SU-DHL-6 (cell line): ENCODE data around the gene HELZ2.

Experiments used
- H2AFZ ChIP-seq: fragments of 200-600 bp; sonication (generic); 2 replicates; pipeline ENCODE4 v1.6.1; 2014; ENCODE audit warnings: low read depth, mild to moderate bottlenecking, moderate library complexity, mixed read lengths, antibody characterized with exemption, low read length; ENCODE audit not compliant: severe bottlenecking
- H3F3A ChIP-seq: fragments of 200-600 bp; shearing (Covaris generic); 2 replicates; pipeline ENCODE4 v1.6.0; 2016; ENCODE audit warnings: antibody characterized with exemption, mild to moderate bottlenecking; ENCODE audit not compliant: insufficient read depth
- H3K27ac ChIP-seq: fragments of 200-600 bp; sonication (generic); 2 replicates; pipeline ENCODE4 v1.5.1; 2016; ENCODE audit warnings: low read depth, mild to moderate bottlenecking, low read length, moderate library complexity, mixed read lengths
- H3K27me3 ChIP-seq: fragments of 200-600 bp; sonication (generic), shearing (Covaris generic); 2 replicates; pipeline ENCODE4 v1.6.0; 2014; ENCODE audit warnings: mild to moderate bottlenecking, low read length
- H3K36me3 ChIP-seq: fragments of 200-600 bp; sonication (generic); 2 replicates; pipeline ENCODE4 v1.6.1; 2014; ENCODE audit warnings: mild to moderate bottlenecking, low read length, mixed read lengths
- H3K4me2 ChIP-seq: fragments of 300-600, 200-600 bp; shearing (Covaris generic), sonication (generic); 2 replicates; pipeline ENCODE4 v1.6.0; 2014; ENCODE audit warnings: low read length, low read depth, mild to moderate bottlenecking; ENCODE audit not compliant: poor library complexity, severe bottlenecking
- H3K4me3 ChIP-seq: fragments of 200-600 bp; sonication (generic); 2 replicates; pipeline ENCODE4 v1.5.1; 2014; ENCODE audit warnings: antibody characterized with exemption, low read length, mild to moderate bottlenecking, mixed read lengths; ENCODE audit not compliant: insufficient read depth, poor library complexity, severe bottlenecking
- H3K79me2 ChIP-seq: fragments of 200-600 bp; sonication (generic); 2 replicates; pipeline ENCODE4 v1.6.1; 2014; ENCODE audit warnings: mild to moderate bottlenecking, low read length, moderate library complexity; ENCODE audit not compliant: insufficient read depth
- H3K9ac ChIP-seq: fragments of 200-600 bp; sonication (generic); 2 replicates; pipeline ENCODE4 v1.7.0; 2014; ENCODE audit warnings: mild to moderate bottlenecking, low read length
- H3K9me2 ChIP-seq: fragments of 200-600 bp; sonication (generic); replicated peaks from 2 replicates; pipeline ENCODE4 v1.6.1; 2014; ENCODE audit warnings: low read length; ENCODE audit not compliant: insufficient read depth
- H3K9me3 ChIP-seq: fragments of 200-600 bp; sonication (generic); 2 replicates; pipeline ENCODE4 v1.6.1; 2014; ENCODE audit warnings: low read length, mixed read lengths; ENCODE audit not compliant: insufficient read depth
- H4K20me1 ChIP-seq: fragments of 200-600 bp; sonication (generic); 2 replicates; pipeline ENCODE4 v1.6.1; 2014; ENCODE audit warnings: low read depth, mild to moderate bottlenecking, antibody characterized with exemption, low read length, moderate library complexity, mixed read lengths
- CTCF ChIP-seq: fragments of 200-600 bp; sonication (generic); IDR thresholded peaks from one replicate; pipeline ENCODE4 v1.5.1; 2017; ENCODE audit warnings: antibody characterized with exemption, mild to moderate bottlenecking, low read length, moderate library complexity; ENCODE audit not compliant: insufficient read depth, poor library complexity, severe bottlenecking
- EZH2phosphoT487 ChIP-seq: fragments of 200-600 bp; sonication (generic), shearing (Covaris generic); conservative IDR thresholded peaks from 2 replicates; pipeline ENCODE4 v1.6.1; 2018; ENCODE audit warnings: mild to moderate bottlenecking, antibody characterized with exemption, low read length, moderate library complexity, mixed read lengths

The HELZ2 gene

GRCh38 chr20:63589261-63590217, 15.5 kb upstream of the HELZ2 start:
- Histone ChIP-seq H3K9ac (no peak overlapping the region), H4K20me1 (no peaks in the 10 kb centered on the region), H2AFZ (no peak overlapping the region)

GRCh38 chr20:63588641-63589041, 14.6 kb upstream of the HELZ2 start:
- H3K9ac ChIP-seq = no peak overlapping the region
- H3K9me2 ChIP-seq = no peaks in the 10 kb centered on the region
- no peaks in the 10 kb centered on the region for H3K9me3 ChIP-seq
- H3K4me3 ChIP-seq = no peak overlapping the region
- no peaks in the 10 kb centered on the region for H3K79me2 ChIP-seq
- H2AFZ ChIP-seq = no peak overlapping the region
- H3K4me2 ChIP-seq = no peak overlapping the region
- TF ChIP-seq CTCF (no peak), EZH2phosphoT487 (no peak)
- no peak overlapping the region for H3K27ac ChIP-seq
- H3K36me3 ChIP-seq = no peaks in the 10 kb centered on the region
- no peaks in the 10 kb centered on the region for H3K27me3 ChIP-seq
- no peaks in the 10 kb centered on the region for H3F3A ChIP-seq
- H4K20me1 ChIP-seq = no peaks in the 10 kb centered on the region

More at GRCh38 chr20:63589261-63590217, 15.5 kb upstream of the HELZ2 start:
- Histone ChIP-seq H3K27ac (no peak overlapping the region), H3K4me2 (no peak overlapping the region), H3K9me2 (no peaks in the 10 kb centered on the region), H3K27me3 (no peaks in the 10 kb centered on the region), H3F3A (no peaks in the 10 kb centered on the region), H3K9me3 (no peaks in the 10 kb centered on the region), H3K79me2 (no peaks in the 10 kb centered on the region), H3K4me3 (no peak overlapping the region), H3K36me3 (no peaks in the 10 kb centered on the region)
- no peak for TF ChIP-seq EZH2phosphoT487
- TF ChIP-seq CTCF = no peak

DNA sequence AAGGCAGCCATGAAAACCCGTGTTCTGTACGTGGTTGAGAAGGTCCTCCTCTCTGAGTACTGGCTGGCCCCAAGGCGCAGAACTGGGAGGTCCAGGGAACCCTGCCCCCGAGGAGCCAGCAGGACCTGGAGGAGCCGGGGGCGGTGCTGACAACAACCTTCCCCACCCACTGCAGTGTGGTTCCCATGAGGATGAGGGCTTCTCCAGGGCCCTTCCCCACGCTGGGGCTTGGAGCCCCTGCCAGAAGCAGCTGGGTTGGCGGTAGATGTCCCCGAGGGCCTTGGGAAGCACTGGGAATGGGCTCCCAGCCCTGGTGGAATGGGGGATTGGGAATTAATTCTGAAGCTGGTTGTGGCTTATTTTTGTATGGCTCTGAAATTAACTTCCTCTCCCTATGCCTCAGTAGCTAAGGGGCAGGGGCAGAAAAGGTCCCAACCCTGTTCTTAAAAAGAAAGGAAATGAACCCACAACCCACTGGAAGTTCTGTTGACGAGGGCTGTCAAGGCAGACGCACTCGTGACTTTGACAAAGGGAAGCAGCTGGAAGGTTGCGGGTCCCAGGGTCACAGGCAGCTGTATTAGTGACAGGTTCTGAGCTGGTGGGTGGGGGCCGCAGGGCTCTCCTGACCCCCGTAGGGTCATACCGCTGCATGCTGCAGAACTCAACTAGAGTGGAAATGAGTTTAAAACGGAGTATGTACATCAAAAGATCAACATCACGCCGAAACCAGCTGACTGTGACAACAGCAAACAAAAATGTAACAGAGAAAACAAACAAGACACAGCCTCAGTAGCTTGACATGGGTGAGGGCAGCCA, 13.9 kb upstream of the HELZ2 start:
- Histone ChIP-seq H3F3A (no peaks in the 10 kb centered on the region), H3K27ac (no peak overlapping the region), H3K9me2 (no peaks in the 10 kb centered on the region), H3K79me2 (no peaks in the 10 kb centered on the region), H3K9me3 (no peaks in the 10 kb centered on the region), H3K36me3 (no peaks in the 10 kb centered on the region), H3K9ac (no peak overlapping the region), H2AFZ (no peak overlapping the region), H3K4me3 (no peak overlapping the region), H3K27me3 (no peaks in the 10 kb centered on the region), H3K4me2 (no peak overlapping the region), H4K20me1 (no peaks in the 10 kb centered on the region)
- TF ChIP-seq CTCF (no peak), EZH2phosphoT487 (no peak)
